NCI-H2029 (cell line): ENCODE data around the gene FLAD1.

Experiments used
- DNase-seq: peaks from one replicate; lab custom pipeline; 2025; lab: John Stamatoyannopoulos, UW

FLAD1 gene

GRCh38 chr1:155038602-155039307, 55.6 kb downstream of the FLAD1 start:
- no peak for DNase-seq

- no peak for DNase-seq
Measured at GRCh38 chr1:155039308-155039669, 56.1 kb downstream of the FLAD1 start.

- no peak for DNase-seq
Measured at GRCh38 chr1:155040358-155041093, 57.4 kb downstream of the FLAD1 start.
